ENCODE measurements around the gene GPHA2. TPM values are rescaled to one million over a fixed set of nuclear protein-coding genes. Genes with fewer than 3 reads are reported as not detected.

Gene GPHA2
- total RNA-seq, 1 donor from 2014 or later: not detected

DNA sequence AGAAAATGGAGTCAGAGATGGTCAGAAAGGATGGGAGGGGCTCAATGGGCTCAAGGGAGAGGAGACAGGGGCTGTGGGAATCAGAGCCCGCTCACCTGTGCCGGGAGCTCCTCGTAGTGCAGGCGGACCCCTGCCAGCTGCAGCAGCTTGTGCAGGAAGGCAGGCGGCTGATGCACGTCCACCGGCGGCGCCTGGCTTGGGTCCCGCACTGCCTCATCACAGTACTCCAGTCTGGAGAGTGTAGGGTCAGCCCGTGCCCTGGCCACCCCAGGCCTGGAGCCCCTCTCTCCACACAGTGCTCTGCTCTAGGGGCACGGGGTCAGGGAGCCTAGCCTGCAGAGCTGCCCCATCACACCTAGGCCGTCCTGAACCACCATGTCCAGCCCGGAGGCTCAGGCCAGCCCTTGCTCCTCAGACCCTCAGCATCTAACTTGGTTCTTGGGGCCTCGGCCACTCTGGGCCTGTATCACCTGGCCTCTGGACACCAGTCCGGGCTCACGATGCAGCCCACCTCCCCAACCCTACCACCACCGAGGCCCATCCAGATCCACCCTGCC is 22.4 kb downstream of the GPHA2 start:
- no peaks in the 10 kb centered on the region for H3K27me3 Mint-ChIP-seq (ENCODE audit: low read depth, unreplicated experiment)
- no peaks in the 10 kb centered on the region for H3K9me3 ChIP-seq (ENCODE audit: insufficient read depth, low read depth, low read length)
- no peak overlapping the region for H3K4me3 Mint-ChIP-seq (ENCODE audit: unreplicated experiment)
- peaks cover 2% of the 10 kb centered on the region for H3K36me3 ChIP-seq (ENCODE audit: insufficient read depth, low read length)
- no peak overlapping the region for H3K4me2 ChIP-seq (ENCODE audit: low read length)
- no peak overlapping the region for H3K27ac ChIP-seq (ENCODE audit: low read depth, low read length)
- H3K27me3 ChIP-seq (ENCODE audit: insufficient read depth, low read length): no peaks in the 10 kb centered on the region
- FAIRE-seq (no peak), DNase-seq (ENCODE audit: low read depth) (no peak)
- H3K9ac ChIP-seq (ENCODE audit: low read length): no peak overlapping the region
- no peaks in the 10 kb centered on the region for H3K9me3 Mint-ChIP-seq (ENCODE audit: unreplicated experiment)
- H3K4me1 ChIP-seq (ENCODE audit: insufficient read depth, low read length): peaks cover 17% of the 10 kb centered on the region
- peaks cover 21% of the 10 kb centered on the region for H3K79me2 ChIP-seq (ENCODE audit: insufficient read depth, low read length)
- H3K4me3 ChIP-seq (ENCODE audit: insufficient read depth, low read depth, low read length): no peak overlapping the region
- H3K36me3 Mint-ChIP-seq (ENCODE audit: low read depth, unreplicated experiment): peaks cover 10% of the 10 kb centered on the region
- no peak overlapping the region for H3K27ac Mint-ChIP-seq (ENCODE audit: unreplicated experiment)
- no peaks in the 10 kb centered on the region for H4K20me1 ChIP-seq (ENCODE audit: insufficient read depth, low read length)
- H3K4me1 Mint-ChIP-seq (ENCODE audit: low read depth, unreplicated experiment): peaks cover 10% of the 10 kb centered on the region
- no peak overlapping the region for H2AFZ ChIP-seq (ENCODE audit: low read depth, low read length)
- no peak for TF ChIP-seq EZH2 (IDR thresholded peaks at IDR 0.05; ENCODE audit: insufficient read depth, low read length)
- TF ChIP-seq, protein P1, sequence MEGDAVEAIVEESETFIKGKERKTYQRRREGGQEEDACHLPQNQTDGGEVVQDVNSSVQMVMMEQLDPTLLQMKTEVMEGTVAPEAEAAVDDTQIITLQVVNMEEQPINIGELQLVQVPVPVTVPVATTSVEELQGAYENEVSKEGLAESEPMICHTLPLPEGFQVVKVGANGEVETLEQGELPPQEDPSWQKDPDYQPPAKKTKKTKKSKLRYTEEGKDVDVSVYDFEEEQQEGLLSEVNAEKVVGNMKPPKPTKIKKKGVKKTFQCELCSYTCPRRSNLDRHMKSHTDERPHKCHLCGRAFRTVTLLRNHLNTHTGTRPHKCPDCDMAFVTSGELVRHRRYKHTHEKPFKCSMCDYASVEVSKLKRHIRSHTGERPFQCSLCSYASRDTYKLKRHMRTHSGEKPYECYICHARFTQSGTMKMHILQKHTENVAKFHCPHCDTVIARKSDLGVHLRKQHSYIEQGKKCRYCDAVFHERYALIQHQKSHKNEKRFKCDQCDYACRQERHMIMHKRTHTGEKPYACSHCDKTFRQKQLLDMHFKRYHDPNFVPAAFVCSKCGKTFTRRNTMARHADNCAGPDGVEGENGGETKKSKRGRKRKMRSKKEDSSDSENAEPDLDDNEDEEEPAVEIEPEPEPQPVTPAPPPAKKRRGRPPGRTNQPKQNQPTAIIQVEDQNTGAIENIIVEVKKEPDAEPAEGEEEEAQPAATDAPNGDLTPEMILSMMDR (IDR thresholded peaks at IDR 0.05; ENCODE audit: insufficient read depth, low read depth, low read length): no peak

DNA sequence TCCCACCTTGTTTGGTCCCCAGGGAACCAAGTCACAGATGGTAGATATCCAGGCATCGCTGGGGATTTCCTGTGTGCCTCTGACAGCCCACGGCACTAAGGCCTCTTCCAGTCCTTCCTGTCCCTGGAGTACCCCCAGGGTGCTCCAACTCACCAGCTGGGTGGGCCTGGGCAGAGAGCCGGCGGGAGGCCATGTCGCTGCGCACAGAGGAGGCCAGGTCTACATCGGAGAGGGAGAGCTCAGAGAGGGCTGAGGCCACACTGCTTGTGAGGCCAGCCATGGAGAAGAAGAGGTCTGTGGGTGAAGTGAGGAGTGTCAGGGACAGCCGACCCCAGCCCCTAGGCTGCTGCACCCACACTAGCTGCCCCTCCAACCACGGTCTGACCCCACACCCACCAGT is 24.0 kb downstream of the GPHA2 start:
- Mint-ChIP-seq H3K27me3 (ENCODE audit: low read depth, unreplicated experiment) (no peaks in the 10 kb centered on the region), H3K9me3 (ENCODE audit: unreplicated experiment) (no peaks in the 10 kb centered on the region), H3K4me1 (ENCODE audit: low read depth, unreplicated experiment) (peaks cover 6% of the 10 kb centered on the region), H3K36me3 (ENCODE audit: low read depth, unreplicated experiment) (peaks cover 15% of the 10 kb centered on the region), H3K4me3 (ENCODE audit: unreplicated experiment) (no peak overlapping the region), H3K27ac (ENCODE audit: unreplicated experiment) (no peak overlapping the region)
- FAIRE-seq (no peak), DNase-seq (ENCODE audit: low read depth) (no peak)
- no peak overlapping the region for H3K27ac ChIP-seq (ENCODE audit: low read depth, low read length)
- peaks cover 9% of the 10 kb centered on the region for H3K4me1 ChIP-seq (ENCODE audit: insufficient read depth, low read length)
- H3K9me3 ChIP-seq (ENCODE audit: insufficient read depth, low read depth, low read length): no peaks in the 10 kb centered on the region
- H3K36me3 ChIP-seq (ENCODE audit: insufficient read depth, low read length): peaks cover 2% of the 10 kb centered on the region
- TF ChIP-seq, protein P1 (IDR thresholded peaks at IDR 0.05; ENCODE audit: insufficient read depth, low read depth, low read length): no peak
- TF ChIP-seq EZH2 (IDR thresholded peaks at IDR 0.05; ENCODE audit: insufficient read depth, low read length): no peak
- no peak overlapping the region for H3K4me3 ChIP-seq (ENCODE audit: insufficient read depth, low read depth, low read length)
- peaks cover 18% of the 10 kb centered on the region for H3K79me2 ChIP-seq (ENCODE audit: insufficient read depth, low read length)
- H3K4me2 ChIP-seq (ENCODE audit: low read length): no peak overlapping the region
- no peaks in the 10 kb centered on the region for H3K27me3 ChIP-seq (ENCODE audit: insufficient read depth, low read length)
- no peak overlapping the region for H2AFZ ChIP-seq (ENCODE audit: low read depth, low read length)
- H3K9ac ChIP-seq (ENCODE audit: low read length): no peak overlapping the region
- no peaks in the 10 kb centered on the region for H4K20me1 ChIP-seq (ENCODE audit: insufficient read depth, low read length)

DNA sequence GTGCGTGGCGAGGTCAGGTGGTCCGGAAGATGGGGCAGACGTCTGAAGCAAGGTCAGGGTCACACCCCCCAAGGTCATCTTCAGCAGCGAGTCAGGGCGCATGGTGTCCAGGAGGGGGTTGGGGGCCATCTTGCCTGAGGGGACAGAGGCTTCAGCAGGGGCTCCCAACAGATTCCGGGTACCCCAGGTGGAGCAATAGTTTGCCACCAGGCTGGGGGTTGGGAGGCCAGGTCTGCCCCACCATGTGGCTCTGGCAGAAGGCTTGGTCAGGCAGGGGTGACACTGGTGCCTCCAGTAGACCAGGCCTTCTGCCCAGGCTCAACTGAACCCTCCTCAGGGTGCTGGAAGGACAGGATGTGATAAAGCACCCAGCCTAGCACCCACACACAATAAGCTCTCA is 24.6 kb downstream of the GPHA2 start:
- H3K4me3 Mint-ChIP-seq (ENCODE audit: unreplicated experiment): no peak overlapping the region
- H3K4me1 Mint-ChIP-seq (ENCODE audit: low read depth, unreplicated experiment): peaks cover 4% of the 10 kb centered on the region
- no peak overlapping the region for H3K9ac ChIP-seq (ENCODE audit: low read length)
- no peak for TF ChIP-seq EZH2 (IDR thresholded peaks at IDR 0.05; ENCODE audit: insufficient read depth, low read length)
- TF ChIP-seq, protein P1 (IDR thresholded peaks at IDR 0.05; ENCODE audit: insufficient read depth, low read depth, low read length): no peak
- no peaks in the 10 kb centered on the region for H3K9me3 Mint-ChIP-seq (ENCODE audit: unreplicated experiment)
- no peaks in the 10 kb centered on the region for H4K20me1 ChIP-seq (ENCODE audit: insufficient read depth, low read length)
- no peaks in the 10 kb centered on the region for H3K9me3 ChIP-seq (ENCODE audit: insufficient read depth, low read depth, low read length)
- H3K27ac Mint-ChIP-seq (ENCODE audit: unreplicated experiment): no peak overlapping the region
- FAIRE-seq (no peak), DNase-seq (ENCODE audit: low read depth) (no peak)
- no peaks in the 10 kb centered on the region for H3K27me3 ChIP-seq (ENCODE audit: insufficient read depth, low read length)
- no peak overlapping the region for H2AFZ ChIP-seq (ENCODE audit: low read depth, low read length)
- H3K27ac ChIP-seq (ENCODE audit: low read depth, low read length): no peak overlapping the region
- H3K4me2 ChIP-seq (ENCODE audit: low read length): no peak overlapping the region
- H3K36me3 ChIP-seq (ENCODE audit: insufficient read depth, low read length): peaks cover 2% of the 10 kb centered on the region
- H3K36me3 Mint-ChIP-seq (ENCODE audit: low read depth, unreplicated experiment): peaks cover 15% of the 10 kb centered on the region
- H3K4me1 ChIP-seq (ENCODE audit: insufficient read depth, low read length): peaks cover 6% of the 10 kb centered on the region
- H3K79me2 ChIP-seq (ENCODE audit: insufficient read depth, low read length): peaks cover 13% of the 10 kb centered on the region
- no peak overlapping the region for H3K4me3 ChIP-seq (ENCODE audit: insufficient read depth, low read depth, low read length)
- no peaks in the 10 kb centered on the region for H3K27me3 Mint-ChIP-seq (ENCODE audit: low read depth, unreplicated experiment)
